ENCODE measurements around the gene ZNF32. TPM values are rescaled to one million over a fixed set of nuclear protein-coding genes. Genes with fewer than 3 reads are reported as not detected.
A peak's percentile ranks its signal among the peaks of the same experiment; 100 is the strongest.

ZNF32 gene
- total RNA-seq, 8 experiments from 2014 or later, result 29.8 to 49.5 (median 38.2) TPM

GRCh38 chr10:43678654-43679053 lies 30.0 kb upstream of the ZNF32 start:
- Histone ChIP-seq H3K4me3 (no peak overlapping the region), H3K27ac (no peak overlapping the region), H3K4me1 (replicated peaks in 1 of 2) (no peaks in the 10 kb centered on the region)
- in situ Hi-C loops (cut with MboI; ENCODE audit: low pct_unique_long_range_greater_than_20kb in 2 of 9, low sequenced_read_pairs in 9 of 9, unreplicated experiment in 9 of 9), result loop anchor here in 6 of 9 experiments (10.0 to 25.0 kb wide), 3 partner anchors 709 to 1186 kb away; partner anchors contain the start of gene CXCL12 (in 4 of the 6)
- ATAC-seq (replicated peaks in 6 of 8), result no peak
- 40 to 88% (median 76%) methylated on average over 1 to 5 of the region's 10 CpGs; no CpG with 5 or more reads in 4 of the 10 experiments for WGBS, 10 experiments

DNA sequence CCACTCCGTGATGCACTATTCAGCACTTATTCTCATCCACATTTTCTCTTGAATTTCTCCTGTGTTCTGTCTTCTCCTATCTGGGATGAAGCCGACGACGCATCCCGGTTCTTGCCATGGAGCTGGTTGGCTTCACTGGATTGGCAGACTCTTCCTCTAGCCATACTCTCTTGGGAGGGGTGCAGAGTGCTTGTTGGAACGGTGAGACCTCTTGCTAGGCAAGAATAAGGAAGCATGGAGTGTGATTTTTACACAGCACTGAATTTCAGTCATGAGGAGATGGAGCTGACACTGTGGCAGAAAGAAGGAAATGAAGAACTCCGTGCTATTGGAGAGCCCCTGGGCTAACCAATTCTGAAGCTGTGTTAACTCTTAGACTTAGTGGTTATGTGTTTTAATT lies 28.2 kb upstream of the ZNF32 start:
- WGBS, 10 experiments, result 43 to 100% (median 79%) methylated on average over 1 to 6 of the region's 7 CpGs; no CpG with 5 or more reads in 3 of the 10 experiments
- peaks cover 0 to 6% of the 10 kb centered on the region in 2 donors for H3K4me1 ChIP-seq (replicated peaks in 1 of 2)
- no peak for ATAC-seq (replicated peaks in 6 of 8)
- in situ Hi-C loops (cut with MboI; ENCODE audit: low pct_unique_long_range_greater_than_20kb in 2 of 9, low sequenced_read_pairs in 9 of 9, unreplicated experiment in 9 of 9), result loop anchor here in 6 of 9 experiments (10.0 to 25.0 kb wide), 3 partner anchors 710 to 1188 kb away; partner anchors contain the start of gene CXCL12 (in 4 of the 6)
- H3K4me3 ChIP-seq, result no peak overlapping the region
- H3K27ac ChIP-seq, result no peak overlapping the region

- in situ Hi-C loops (cut with MboI; ENCODE audit: low pct_unique_long_range_greater_than_20kb in 2 of 9, low sequenced_read_pairs in 9 of 9, unreplicated experiment in 9 of 9), result loop anchor here in 6 of 9 experiments (10.0 to 25.0 kb wide), 3 partner anchors 711 to 1188 kb away; partner anchors contain the start of gene CXCL12 (in 4 of the 6)
- Histone ChIP-seq H3K4me1 (replicated peaks in 1 of 2) (peaks cover 0 to 9% of the 10 kb centered on the region in 2 donors), H3K27ac (no peak overlapping the region), H3K4me3 (no peak overlapping the region)
- no peak for ATAC-seq (replicated peaks in 6 of 8)
- 0 to 100% (median 82%) methylated on average over 1 to 4 of the region's 4 CpGs; no CpG with 5 or more reads in 2 of the 10 experiments for WGBS, 10 experiments
These were observed 27.6 kb upstream of the ZNF32 start for GRCh38 chr10:43676331-43676730.

DNA sequence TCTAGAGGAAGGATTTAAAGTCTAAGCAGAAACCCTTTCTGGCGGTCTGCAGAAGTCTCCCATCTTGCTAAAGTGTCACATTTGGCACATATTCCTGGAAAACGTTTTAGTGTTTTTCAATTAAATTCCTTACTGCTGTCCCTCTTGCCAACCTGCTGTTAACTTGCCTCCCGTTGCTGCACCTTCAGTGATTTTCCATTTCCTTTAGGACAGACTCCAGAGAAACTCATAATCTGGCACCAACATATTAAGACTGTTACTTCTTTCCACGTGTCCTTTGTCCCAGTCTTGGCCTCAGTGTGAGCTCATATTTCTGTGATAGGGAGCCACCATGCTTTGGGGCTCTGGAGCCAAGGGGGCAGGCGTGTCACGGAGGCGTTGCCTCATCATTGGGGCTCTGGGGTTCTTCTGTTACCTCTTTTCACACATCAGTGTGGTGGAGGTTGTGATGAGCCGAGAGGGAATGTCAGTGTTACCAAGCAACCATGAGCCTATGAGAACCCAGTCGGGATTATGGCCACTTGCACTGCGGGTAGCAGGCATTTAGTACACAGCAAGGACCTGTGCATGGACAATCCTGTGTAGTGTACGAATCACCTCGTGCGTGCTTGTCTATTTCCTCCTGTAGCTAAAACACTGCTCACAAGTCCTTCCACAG lies 26.0 kb upstream of the ZNF32 start:
- Histone ChIP-seq H3K27ac (no peak overlapping the region), H3K4me1 (replicated peaks in 1 of 2) (peaks cover 0 to 9% of the 10 kb centered on the region in 2 donors), H3K4me3 (no peak overlapping the region)
- ATAC-seq (replicated peaks in 6 of 8), result no peak
- 43 to 89% (median 73%) methylated on average over 3 to 11 of the region's 13 CpGs; no CpG with 5 or more reads in 2 of the 10 experiments for WGBS, 10 experiments
- in situ Hi-C loops (cut with MboI; ENCODE audit: low pct_unique_long_range_greater_than_20kb in 2 of 9, low sequenced_read_pairs in 9 of 9, unreplicated experiment in 9 of 9), result loop anchor here (10.0 to 25.0 kb wide), 3 partner anchors 713 to 1190 kb away; partner anchors contain the start of gene CXCL12 (in 8 of the 9)

DNA sequence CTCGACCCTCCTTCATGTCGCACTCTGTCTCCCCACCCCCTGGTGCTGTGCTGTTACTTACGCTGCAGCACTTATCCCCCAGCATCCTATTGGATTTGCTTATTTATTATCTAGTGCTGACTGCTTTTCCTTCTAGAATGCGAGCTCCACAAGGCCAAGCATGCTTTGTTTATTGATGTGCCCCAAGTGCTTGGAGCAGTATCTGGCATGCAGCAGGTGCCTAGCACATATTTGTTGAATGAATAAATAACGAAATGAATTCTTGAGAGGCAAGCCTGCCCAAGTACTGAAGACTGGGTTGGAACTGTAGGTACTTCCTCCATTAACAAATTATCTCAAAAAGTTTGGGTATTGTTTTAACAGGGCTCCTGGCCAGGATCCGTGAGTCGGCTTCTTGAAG lies 24.8 kb upstream of the ZNF32 start:
- ATAC-seq (replicated peaks in 6 of 8), result no peak
- no peak overlapping the region for H3K4me3 ChIP-seq
- in situ Hi-C loops (cut with MboI; ENCODE audit: low pct_unique_long_range_greater_than_20kb in 2 of 9, low sequenced_read_pairs in 9 of 9, unreplicated experiment in 9 of 9), result loop anchor here in 7 of 9 experiments (10.0 to 25.0 kb wide), 3 partner anchors 714 to 1191 kb away; partner anchors contain the start of gene CXCL12 (in 4 of the 7)
- no peak overlapping the region for H3K27ac ChIP-seq
- WGBS, 10 experiments, result 48 to 100% (median 73%) methylated on average over 1 to 7 of the region's 7 CpGs; no CpG with 5 or more reads in 1 of the 10 experiments
- H3K4me1 ChIP-seq (replicated peaks in 1 of 2), result peaks cover 0 to 9% of the 10 kb centered on the region in 2 donors

DNA sequence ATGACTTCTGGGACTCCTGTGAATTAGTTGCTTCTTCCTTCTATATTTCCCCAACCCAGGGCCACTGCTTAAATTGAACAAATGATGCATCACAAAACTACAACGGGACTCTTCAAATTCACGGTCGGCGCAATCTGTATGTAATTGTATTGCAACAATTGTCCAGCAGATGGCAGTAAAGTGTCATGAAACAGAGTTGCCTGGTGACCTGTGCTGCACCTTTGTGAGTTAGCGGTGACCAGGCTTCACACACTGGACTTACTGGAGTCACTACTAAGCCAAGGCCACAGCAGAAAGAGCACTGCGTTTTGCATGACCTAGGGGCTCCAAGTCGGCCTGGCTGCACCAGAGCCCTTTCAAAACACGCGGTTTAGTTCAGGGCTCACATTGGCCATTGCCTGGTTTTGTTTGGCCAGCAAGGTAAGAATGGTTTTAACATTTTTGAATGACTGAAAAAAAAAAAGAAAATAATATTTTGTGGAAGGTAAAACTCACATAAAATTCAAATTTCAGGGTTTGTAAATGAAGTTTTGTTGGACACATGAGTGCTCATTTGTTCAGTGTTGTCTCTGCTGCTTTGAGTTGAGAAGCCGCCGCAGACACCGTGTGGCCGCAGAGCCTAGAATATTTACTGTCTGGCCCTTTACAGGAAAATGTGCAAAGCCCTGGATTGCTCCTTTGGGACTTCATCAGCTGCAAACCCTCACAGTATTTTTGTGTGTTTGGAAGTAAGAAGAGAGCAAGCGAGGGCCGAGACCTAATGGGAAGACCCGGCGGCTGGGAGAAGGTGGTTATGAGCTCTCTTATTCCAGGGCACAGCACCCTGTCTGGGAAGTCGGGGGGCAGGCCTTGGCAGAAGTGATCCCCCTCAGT lies 23.2 kb upstream of the ZNF32 start:
- Histone ChIP-seq H3K4me1 (replicated peaks in 1 of 2) (peaks cover 0 to 9% of the 10 kb centered on the region in 2 donors), H3K4me3 (no peak overlapping the region), H3K27ac (no peak overlapping the region)
- in situ Hi-C loops (cut with MboI; ENCODE audit: low pct_unique_long_range_greater_than_20kb in 2 of 9, low sequenced_read_pairs in 9 of 9, unreplicated experiment in 9 of 9), result loop anchor here in 7 of 9 experiments (10.0 to 25.0 kb wide), 3 partner anchors 715 to 1193 kb away; partner anchors contain the start of gene CXCL12 (in 4 of the 7)
- WGBS, 10 experiments, result 21 to 53% (median 33%) methylated on average over 4 to 12 of the region's 18 CpGs; no CpG with 5 or more reads in 3 of the 10 experiments
- peak; percentile 64 to 90 (median 83) for ATAC-seq (replicated peaks in 6 of 8)

DNA sequence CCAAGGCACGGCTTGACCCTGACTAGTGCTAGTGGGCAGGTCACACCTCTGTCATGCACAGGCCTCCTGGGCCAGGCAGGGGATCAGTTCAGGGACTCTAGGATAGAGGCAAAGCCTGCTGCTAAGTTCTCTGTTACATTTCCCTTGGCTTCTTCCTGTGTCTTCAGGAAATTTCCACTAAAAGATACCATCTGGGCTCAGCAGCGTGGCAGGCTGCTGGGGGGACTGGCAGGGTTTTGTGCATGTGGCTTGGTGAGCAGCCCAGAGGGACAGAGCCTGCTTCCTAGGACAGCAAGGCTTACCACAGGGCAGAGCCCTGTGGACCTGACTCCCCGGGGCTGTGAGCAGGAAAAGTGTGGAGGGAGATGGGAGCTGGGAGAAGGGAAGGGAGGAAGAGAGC lies 20.7 kb upstream of the ZNF32 start:
- Histone ChIP-seq H3K4me1 (replicated peaks in 1 of 2) (peaks cover 0 to 9% of the 10 kb centered on the region in 2 donors), H3K4me3 (no peak overlapping the region), H3K27ac (no peak overlapping the region)
- 20 to 60% methylated on average over 1 of the region's 3 CpGs; no CpG with 5 or more reads in 8 of the 10 experiments for WGBS, 10 experiments
- in situ Hi-C loops (cut with MboI; ENCODE audit: low pct_unique_long_range_greater_than_20kb in 2 of 9, low sequenced_read_pairs in 9 of 9, unreplicated experiment in 9 of 9), result loop anchor here in 6 of 9 experiments (10.0 to 25.0 kb wide), 3 partner anchors 718 to 1195 kb away; partner anchors contain the start of gene CXCL12 (in 4 of the 6)
- no peak for ATAC-seq (replicated peaks in 6 of 8)

DNA sequence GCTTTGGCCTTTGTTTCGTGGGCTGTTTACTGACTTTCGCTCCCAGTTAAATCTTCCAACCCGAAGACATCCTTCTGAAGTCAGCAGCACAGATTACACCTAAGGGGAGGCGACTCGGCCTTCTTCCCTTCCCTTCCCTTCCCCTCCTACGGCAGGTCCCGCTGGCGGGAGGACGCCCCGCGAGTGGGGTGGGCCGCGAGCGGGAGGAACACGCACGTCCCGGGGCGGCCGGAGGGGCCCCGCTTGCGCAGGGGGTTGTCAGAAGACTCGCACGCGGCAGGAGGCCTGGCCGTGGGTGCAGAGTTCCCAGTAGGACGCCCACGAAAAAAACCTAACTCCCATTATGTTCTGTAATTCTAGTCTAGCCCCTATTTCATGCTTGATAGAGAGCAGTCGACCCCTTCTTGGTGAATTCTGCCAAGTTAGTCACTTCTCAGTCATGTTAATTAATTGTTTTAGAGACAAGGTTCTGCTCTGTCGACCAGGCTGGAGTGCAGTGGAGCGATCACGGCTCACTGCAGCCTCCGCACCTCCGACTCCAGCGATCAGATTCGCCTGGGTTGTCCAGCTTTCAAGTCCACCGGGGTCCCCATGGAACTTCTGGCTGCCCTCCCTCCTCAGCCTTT lies 19.2 kb upstream of the ZNF32 start:
- Histone ChIP-seq H3K27ac (no peak overlapping the region), H3K4me1 (replicated peaks in 1 of 2) (peaks cover 0 to 9% of the 10 kb centered on the region in 2 donors), H3K4me3 (no peak overlapping the region)
- 76 to 96% (median 87%) methylated on average over 4 to 8 of the region's 36 CpGs; no CpG with 5 or more reads in 5 of the 10 experiments for WGBS, 10 experiments
- ATAC-seq (replicated peaks in 6 of 8), result no peak
- in situ Hi-C loops (cut with MboI; ENCODE audit: low pct_unique_long_range_greater_than_20kb in 2 of 9, low sequenced_read_pairs in 9 of 9, unreplicated experiment in 9 of 9), result loop anchor here in 6 of 9 experiments (10.0 to 25.0 kb wide), 3 partner anchors 719 to 1197 kb away; partner anchors contain the start of gene CXCL12 (in 4 of the 6)

GRCh38 chr10:43667317-43667731 lies 18.6 kb upstream of the ZNF32 start:
- Histone ChIP-seq H3K27ac (no peak overlapping the region), H3K4me3 (no peak overlapping the region), H3K4me1 (replicated peaks in 1 of 2) (peaks cover 0 to 5% of the 10 kb centered on the region in 2 donors)
- in situ Hi-C loops (cut with MboI; ENCODE audit: low pct_unique_long_range_greater_than_20kb in 2 of 9, low sequenced_read_pairs in 9 of 9, unreplicated experiment in 9 of 9), result loop anchor here in 6 of 9 experiments (10.0 to 25.0 kb wide), 3 partner anchors 720 to 1197 kb away; partner anchors contain the start of gene CXCL12 (in 4 of the 6)
- WGBS, 10 experiments, result 0 to 100% (median 61%) methylated on average over 2 to 4 of the region's 35 CpGs; no CpG with 5 or more reads in 4 of the 10 experiments
- ATAC-seq (replicated peaks in 6 of 8), result peak in 3 of 8 experiments; percentile 86 to 97 (median 89)

DNA sequence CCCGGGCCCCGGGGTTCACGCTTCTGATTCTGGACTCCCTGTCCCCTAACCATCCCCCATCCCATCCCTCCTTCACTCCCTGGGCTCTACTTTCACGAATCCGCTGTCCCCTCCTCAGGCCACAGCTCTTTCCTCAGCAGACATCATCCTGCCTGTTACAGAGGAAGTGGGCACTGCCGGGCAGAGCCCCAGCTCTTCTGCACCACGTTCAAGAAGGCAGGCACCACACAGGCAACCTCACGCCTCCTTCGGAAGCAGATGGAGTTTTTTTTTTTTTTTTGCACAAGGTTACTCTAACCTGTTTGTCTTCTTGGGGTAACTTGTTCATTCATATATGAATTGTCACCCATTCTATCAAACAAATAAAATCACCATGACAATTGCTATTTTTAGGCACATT lies 17.9 kb upstream of the ZNF32 start:
- 67 to 100% (median 93%) methylated on average over 1 to 6 of the region's 9 CpGs; no CpG with 5 or more reads in 5 of the 10 experiments for WGBS, 10 experiments
- Histone ChIP-seq H3K4me1 (replicated peaks in 1 of 2) (no peaks in the 10 kb centered on the region), H3K27ac (no peak overlapping the region), H3K4me3 (no peak overlapping the region)
- in situ Hi-C loops (cut with MboI; ENCODE audit: low pct_unique_long_range_greater_than_20kb in 2 of 9, low sequenced_read_pairs in 9 of 9, unreplicated experiment in 9 of 9), result loop anchor here in 6 of 9 experiments (10.0 to 25.0 kb wide), 3 partner anchors 721 to 1198 kb away; partner anchors contain the start of gene CXCL12 (in 4 of the 6)
- no peak for ATAC-seq (replicated peaks in 6 of 8)

GRCh38 chr10:43665054-43665453 lies 16.4 kb upstream of the ZNF32 start:
- in situ Hi-C loops (cut with MboI; ENCODE audit: low pct_unique_long_range_greater_than_20kb in 2 of 9, low sequenced_read_pairs in 9 of 9, unreplicated experiment in 9 of 9), result loop anchor here in 6 of 9 experiments (10.0 to 25.0 kb wide), 3 partner anchors 722 to 1200 kb away; partner anchors contain the start of gene CXCL12 (in 4 of the 6)
- Histone ChIP-seq H3K4me3 (no peak overlapping the region), H3K27ac (no peak overlapping the region), H3K4me1 (replicated peaks in 1 of 2) (no peaks in the 10 kb centered on the region)
- 17 to 100% (median 54%) methylated on average over 1 to 3 of the region's 3 CpGs for WGBS, 10 experiments
- ATAC-seq (replicated peaks in 6 of 8), result no peak

Data from motor neuron (in vitro differentiated cells).